GM19397 (cell line): ENCODE data around the gene B4GALT2.

Experiments
- ATAC-seq: cut with Tn5 transposase; IDR thresholded peaks from one replicate; pipeline ENCODE4 v1.9.1; 2021; ENCODE audit warnings: mild to moderate bottlenecking, moderate library complexity; ENCODE audit not compliant: unreplicated experiment

The B4GALT2 gene

DNA sequence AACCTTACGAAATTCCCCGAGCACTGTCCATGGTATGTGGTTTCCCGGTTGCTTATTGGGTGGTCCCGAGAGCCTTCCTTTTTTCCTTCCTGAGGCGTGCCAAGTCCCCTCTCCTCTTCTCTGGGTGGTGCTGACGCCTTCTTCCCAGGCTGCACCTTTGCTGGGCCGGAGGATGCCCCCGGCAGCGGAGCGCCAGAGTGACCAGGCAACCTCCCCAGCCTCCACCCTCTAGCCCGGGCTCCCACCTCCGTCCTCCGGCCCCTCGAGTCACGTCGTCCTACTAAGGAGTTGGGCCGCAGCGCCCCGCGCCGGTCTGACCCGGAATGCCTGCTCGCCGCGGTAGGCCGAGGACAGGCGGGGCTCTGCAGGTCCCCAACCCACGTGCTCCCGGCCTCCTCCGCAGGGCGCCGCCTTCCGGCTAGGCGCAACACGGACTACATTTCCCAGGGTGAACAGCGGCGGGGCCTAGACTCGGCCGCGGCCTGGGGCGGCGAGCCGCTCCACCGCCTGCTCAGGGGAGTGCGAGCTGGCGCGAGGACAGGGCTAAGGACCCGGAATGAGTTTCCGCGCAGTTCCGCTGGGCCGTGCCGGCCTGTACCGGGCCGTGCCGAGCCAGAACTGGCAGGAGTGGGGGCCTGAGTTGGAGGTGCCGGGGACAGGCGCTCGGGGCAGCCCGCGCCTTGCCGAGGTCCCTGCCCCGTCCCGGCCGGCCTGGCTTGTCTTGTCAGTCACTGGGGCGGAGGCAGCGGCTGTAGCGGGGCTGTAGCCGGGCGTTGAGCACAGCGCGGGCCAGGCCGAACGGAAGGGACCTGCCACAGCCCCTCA is 32.6 kb upstream of the B4GALT2 start, which contains the start of gene IPO13:
Gene IPO13, plus strand, starts transcription at position 715 of the 825 bp plus-strand sequence. CDS start 651 bp downstream, outside the sequence.
- peak; percentile 89 for ATAC-seq

DNA sequence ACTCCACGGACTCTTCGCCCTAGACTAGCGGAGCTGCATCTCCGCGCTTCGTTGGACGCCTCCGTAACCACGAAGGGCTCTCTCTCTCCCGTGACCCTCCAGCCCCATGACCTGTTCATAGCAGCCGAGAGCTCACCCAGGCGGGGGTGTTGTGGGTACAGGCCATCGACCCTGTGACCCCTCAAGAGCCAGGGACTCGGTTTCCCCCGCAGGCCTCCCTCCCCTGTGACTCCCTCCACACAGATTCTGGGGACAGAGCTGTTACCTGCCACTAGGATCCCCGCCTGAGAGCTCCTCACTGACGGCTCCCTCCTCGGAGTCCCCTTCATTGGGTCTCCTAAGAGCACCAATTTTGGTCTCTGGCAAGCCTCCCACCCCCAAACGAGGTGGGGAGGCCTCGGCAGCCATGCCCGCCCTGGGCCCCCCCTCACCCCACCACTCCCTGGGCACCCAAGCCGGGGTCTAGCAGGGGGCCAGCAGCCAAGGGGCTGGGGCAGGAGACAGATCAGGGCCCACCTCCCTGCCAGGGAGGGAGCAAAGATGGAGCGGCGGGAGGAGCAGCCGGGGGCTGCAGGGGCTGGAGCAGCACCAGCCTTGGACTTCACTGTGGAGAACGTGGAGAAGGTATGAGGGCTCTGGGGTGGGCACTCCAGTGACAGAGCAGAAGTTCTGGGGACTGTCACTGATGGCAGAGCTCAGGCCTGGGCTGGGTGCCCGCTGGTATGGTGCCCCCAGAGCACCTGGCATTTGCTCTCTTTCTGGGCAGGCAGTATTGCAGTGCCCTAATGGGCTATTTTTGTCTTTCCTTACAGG is 31.7 kb upstream of the B4GALT2 start:
- no peak for ATAC-seq

DNA sequence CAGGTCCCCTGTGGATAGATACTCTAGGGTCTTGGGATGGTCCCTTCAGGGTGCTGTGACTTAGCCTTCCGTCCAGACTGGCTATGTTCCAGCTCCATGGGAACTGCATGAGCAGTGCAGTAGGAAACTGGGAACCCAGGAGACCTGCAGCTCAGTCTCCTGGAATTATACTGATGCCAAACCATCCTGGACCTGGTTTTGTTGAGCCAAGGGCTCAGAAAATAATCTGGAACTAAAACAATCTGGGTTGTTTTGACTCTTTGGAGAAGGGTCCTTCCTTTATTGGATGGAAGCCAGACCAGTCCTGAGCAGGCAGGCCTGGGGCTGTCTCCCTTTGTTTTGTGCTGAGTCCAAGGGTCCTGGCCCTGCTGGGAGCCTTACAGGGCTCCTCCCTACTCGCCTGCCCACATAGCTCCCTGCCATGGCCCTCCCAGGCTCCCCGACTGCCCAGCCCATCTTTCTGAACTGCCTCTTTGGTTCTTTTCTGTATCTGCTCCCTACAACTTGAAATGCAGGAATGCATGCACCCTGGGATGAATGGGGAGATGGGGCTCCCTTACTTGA is 31.1 kb upstream of the B4GALT2 start:
- no peak for ATAC-seq

DNA sequence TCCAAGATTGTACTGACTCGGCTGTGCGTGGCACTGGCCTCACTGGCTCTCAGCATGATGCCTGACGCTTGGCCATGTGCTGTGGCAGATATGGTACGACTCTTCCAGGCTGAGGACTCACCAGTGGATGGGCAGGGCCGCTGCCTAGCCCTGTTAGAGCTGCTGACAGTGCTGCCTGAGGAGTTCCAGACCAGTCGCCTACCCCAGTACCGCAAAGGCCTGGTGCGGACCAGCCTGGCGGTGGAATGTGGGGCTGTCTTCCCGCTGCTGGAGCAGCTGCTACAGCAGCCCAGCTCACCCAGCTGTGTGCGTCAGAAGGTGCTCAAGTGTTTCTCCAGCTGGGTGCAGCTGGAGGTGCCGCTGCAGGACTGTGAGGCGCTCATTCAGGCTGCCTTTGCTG is 29.3 kb upstream of the B4GALT2 start:
- no peak for ATAC-seq

DNA sequence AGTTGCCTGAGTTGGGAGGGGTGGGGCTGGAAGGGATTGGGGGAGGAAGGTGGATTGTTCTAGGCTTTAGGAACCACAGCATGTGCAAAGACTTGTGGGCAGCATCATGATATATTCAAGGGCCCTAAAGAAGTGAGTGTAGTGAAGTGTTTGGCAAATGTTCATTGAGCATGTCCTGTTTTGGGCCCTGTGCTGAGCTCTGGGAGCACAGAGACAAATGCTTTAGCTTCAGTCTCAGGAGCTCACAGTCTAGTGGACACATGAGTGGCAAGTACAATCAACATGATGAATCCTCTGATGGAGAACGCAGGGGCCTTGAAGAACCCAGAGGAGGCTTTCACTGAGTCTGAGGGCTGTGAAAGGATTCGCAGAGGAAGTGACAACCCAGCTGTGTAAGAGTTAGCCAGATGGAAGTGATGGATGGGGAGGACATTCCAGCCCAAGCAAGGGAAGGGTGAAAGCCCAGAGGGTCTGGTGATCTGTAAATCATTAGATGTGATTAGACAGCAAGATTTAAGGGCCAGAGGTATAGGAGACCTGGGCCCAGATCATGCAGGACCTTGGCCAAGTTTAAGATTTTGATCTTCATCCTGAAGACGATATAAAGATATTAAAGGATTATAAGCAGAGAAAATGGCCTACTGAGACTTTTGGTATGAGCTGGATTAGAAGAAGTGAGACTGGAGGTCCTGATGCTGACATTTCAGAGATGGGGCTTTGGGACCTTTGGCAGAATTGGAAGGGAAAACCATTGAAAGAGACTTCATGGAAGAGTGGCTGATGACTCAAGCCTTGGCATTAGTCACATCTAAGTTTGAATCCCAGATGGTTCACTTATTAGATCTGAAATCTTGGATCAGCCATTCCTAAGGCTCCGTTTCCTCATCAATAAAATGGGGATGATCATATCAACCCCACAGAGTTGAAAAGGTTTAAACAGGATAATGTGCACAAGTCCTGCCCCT is 27.7 kb upstream of the B4GALT2 start:
- ATAC-seq: no peak

DNA sequence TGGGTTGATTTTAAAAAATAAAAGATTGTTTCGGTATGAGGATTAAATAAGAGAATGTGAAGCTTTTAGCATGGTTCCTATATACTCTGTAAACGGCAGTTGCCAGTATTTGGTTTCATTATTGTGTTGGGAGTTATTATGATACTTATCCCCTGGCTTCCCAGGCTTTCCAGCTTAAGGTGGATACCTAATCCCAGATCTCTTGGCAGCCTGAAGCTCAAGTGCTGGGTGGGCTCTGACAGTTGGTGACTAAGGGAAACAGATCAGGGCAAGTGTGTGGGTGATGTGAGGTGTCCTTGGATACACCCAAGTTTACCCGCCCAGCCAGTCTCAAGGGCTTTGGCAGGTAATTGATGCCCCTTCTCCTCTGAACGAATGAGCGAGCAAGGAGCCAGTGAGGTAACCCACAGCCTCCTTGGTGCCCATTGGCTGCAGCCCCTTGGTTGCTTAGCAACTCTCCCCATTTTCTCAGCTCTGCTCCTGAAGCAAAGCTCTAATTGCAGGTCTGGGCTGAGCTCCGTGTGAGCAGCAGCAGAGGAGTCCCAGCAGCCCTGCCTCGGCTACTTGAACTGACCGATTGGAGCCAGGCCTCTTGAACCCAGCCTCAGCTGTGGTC is 26.2 kb upstream of the B4GALT2 start:
- no peak for ATAC-seq

DNA sequence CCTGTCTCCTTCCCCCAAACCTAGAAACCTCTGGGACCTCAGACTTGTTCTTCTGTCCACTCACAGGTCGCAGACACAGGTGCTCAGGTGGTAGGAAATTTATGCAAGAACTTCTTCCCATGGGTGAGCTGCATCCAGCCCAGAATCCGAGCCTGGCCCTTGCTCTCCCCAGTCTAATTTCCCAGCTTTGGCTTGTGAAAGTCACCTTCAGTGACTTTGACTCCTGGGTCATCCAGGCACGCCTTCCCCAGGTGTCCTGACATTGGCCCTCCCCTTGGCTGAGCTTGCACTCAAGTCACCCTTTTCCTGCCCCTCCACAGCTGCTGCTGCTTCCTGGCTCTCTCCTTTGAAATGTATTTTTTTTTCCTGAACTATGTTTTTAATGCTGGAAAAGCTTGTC is 25.6 kb upstream of the B4GALT2 start:
- ATAC-seq: no peak

DNA sequence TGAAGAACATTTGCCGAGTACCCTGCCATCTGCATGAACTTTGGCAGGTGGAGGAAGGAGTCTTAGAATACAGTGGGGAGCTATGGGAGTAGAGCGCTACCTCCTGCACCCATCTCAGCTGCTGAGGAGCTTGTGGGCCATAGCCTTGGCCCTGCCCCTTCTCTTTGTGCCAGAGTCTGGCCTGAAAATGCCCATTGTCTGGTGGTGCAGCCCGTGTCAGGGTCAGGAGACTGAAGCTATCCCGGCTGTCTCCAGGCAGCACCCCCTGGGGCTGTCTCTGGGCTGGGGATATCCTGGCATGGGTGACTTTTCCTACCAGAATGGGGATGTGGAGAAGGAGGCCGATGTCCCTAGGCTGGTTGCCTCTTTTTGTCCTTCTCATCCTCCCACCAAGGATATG is 25.0 kb upstream of the B4GALT2 start:
- no peak for ATAC-seq

DNA sequence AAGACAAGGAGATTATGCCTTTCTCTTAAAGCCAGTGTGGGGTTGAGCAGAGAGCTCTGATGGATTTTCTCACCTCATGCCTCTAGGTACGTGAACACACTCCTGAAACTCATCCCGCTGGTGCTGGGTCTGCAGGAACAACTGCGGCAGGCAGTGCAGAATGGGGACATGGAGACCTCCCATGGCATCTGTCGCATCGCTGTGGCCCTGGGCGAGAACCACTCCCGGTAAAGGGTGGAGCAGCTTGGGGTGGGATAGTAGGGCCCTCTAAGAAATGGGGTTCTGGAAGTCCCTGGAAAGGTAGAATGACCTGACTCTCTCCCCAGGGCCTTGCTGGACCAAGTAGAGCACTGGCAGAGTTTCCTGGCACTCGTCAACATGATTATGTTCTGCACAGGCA is 22.8 kb upstream of the B4GALT2 start:
- no peak for ATAC-seq

DNA sequence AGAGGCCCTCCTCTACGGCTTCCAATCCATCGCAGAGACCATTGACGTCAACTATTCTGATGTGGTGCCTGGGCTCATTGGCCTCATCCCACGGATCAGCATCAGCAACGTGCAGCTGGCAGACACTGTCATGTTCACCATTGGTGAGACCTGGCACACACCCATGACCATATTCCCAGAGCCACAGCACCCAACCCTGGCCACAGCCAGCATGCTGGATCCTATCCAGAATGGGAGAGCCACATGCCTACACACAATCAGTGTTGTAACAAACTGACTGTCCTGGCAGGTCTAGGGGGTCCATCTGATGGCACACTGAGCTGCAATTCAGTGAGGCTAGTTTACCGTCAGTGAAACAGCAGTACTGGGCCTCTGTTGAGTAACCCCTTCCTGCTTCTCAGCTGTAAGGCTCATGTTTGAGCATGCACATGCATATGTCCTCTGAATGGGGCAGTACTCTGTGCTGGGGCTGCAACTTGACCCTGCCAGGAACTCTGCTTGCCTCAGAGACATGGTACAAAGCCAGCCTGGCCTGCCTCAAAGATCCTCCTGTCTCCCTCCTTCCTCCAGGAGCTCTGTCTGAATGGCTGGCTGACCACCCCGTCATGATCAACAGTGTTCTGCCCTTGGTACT is 21.5 kb upstream of the B4GALT2 start:
- no peak for ATAC-seq

DNA sequence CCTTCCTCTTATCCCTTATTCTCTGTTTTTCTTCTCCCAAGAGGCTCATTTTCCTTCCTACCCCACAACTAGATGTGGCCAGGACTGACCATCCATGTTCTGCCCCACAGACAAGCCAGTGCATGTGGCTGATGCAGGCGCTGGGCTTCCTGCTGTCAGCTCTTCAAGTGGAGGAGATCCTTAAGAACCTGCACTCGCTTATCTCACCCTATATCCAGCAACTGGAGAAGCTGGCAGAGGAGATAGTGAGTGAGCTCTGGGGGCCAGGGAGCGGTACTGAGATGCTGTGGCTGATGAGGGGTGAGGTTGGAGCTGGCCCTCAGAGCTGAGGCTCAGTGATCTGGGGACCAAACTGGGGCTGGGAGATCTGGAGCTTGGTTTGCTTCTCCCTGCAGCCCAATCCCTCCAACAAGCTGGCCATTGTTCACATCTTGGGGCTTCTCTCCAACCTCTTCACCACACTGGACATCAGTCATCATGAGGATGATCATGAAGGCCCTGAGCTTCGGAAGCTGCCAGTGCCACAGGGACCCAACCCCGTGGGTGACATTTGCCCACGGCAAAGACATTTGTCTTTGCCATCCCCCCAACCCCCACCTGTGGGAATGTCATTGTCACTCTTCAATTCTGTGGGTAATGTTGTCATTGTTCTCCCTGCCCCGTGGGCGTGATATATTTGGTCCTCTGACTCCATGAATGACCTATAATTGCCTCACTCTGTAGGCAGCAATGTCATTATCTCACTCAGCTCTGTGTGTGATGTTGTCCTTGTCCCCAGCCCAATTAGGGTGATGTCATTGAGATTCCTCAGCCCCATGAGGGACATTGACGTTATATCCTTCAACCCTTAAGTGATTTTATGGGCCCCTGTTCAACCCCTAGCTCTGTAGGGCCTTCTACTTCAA is 20.4 kb upstream of the B4GALT2 start:
- no peak for ATAC-seq

DNA sequence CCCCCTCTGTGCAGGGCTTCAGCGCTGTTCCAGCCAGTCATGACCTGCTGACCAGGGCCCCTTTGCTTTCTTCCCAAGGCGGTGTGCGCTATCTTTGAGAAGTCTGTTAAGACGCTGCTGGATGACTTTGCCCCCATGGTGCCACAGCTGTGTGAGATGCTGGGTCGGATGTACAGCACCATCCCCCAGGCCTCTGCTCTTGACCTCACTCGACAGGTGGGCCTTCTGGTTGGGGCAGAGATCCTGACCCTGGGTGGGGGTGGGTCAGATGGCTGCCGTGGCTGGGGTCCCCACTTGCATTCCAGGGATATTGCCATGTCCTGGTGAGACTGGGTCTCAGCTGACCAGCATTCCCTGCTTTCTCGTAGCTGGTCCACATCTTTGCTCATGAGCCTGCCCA is 18.2 kb upstream of the B4GALT2 start:
- ATAC-seq: no peak

DNA sequence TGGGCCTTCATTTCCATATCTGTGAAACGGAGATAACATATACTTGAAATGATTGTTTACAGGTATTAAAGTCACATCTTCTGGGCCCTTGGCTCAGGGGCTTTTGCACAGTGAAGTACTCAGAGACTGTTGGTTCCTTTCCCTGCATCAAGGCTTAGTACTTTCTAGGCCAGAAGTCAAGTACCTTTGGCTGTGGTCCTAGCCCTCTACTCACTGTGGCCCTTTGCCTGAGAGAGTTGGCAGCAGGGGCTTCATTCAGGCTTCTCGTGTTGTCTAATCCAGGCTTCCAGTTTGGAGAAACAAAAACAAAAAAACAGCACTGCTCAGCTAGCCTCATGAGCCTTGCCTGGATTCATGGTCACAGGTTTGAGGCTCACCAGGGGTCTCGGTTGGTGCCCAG is 17.3 kb upstream of the B4GALT2 start:
- no peak for ATAC-seq

DNA sequence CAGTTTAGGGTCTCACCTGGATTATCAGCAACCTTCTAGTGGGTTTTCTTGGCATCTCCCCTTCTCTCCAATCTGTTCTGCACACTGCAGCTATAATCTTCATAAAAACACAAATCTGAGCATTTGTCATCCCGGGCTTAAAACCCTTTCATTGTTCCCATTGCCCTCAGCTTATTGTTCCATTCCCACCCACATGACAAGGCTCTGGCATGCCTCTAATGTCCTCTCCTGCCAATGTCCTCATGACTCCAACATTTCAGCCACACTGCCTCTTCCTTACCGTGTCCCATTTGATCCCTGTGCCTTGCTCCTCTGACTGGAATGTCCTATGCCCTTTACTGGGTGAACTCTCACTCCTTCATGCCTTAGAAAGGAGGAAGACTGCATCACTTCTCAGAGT is 16.7 kb upstream of the B4GALT2 start:
- no peak for ATAC-seq

DNA sequence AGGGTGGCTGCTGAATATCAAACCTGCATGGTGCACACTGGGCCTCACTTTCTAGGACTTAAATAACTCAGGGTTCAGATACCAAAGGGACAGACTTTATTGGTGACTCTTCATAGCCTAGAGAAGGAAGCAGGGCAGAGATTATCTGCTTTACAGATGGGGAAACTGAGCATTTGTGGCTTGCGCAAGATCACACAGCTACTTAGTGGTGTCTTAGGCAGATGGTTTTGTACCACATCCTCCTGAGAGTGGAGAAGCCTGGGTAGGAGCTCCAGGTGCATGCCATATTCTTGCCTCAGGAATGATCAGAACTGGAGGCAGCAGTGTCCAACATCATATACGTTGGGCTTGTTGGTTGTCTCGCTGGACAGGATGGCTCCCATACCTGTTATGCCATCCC is 16.0 kb upstream of the B4GALT2 start:
- ATAC-seq: no peak

DNA sequence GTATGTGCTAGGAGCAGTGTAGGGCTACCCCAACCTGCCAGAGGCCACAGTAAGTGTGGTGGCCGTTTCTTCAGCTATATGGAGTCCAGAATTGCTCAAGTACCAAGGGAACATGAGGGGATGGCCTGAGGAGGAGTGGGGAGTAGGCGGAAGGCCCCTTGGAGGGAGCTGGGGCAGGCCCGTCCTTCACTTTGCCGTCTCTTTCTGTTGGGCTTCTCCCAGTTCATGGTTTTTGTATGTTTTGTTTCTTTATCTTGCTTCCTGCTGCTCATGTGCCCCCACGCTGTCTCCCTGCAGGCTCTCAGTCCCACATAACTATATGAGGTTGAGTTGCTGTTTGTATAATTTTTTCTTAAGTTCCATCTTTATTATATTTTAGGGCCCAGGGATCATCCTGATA is 15.1 kb upstream of the B4GALT2 start:
- ATAC-seq: no peak

DNA sequence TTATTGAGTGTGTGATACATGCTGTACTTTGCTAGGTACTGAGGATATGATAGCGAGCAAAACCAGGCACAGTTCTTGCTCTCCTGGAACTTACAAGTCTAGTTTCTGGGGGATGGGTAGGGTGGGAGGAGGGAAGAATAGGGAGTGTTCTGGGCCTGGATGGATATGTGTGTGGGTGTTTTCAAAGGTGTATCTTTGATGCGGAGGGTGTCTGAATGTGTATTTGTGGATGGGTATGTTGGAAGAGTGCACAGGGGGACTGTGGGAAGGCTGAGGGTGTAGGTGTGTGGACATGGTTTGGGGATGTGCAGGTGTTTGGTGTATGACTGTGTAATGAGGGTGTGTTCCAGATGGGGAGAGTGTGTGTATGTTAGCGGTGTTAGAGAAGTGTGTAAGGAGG is 13.7 kb upstream of the B4GALT2 start:
- no peak for ATAC-seq

DNA sequence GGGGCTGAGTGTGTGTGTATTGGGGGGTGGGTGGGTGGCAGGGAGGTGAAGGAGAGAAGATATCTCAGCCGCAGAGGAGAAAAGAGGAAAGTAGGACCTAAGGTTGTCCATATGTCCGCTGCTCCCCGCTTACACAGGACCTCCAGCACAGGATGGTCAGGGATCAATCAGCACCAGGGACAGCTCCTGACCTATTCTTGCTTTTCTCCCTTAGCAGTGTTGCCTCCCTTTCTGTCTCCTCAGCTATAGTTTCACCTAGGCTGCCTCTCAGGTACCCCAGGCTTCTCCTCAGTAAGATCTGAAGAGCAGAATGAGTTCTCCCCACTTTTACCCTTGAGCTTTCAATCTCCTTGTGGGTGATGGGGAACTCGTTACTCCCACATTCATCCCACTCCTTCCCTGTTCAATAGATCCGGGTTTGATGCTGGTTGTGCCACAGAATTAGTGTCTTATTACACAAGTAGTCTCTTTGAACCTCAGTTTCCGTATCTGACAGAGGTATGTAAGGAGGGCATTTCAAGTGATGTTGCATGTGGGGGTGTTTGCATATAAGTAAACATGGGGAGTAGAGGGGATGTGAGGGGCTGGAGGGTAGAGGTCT is 10.6 kb upstream of the B4GALT2 start:
- ATAC-seq: no peak
